Tibial artery (tissue), 4 donors: ENCODE measurements around the gene TTC3.

Source experiments
- DNase-seq, 2 donors: peaks; one replicate each; pipeline ENCODE4 v3.0.0-alpha.2; 2019
- H3K27ac ChIP-seq, 2 donors: fragments of 200-600 bp; sonication (generic) in 1 of 2; 1 replicate in 1 of 2; 2 replicates in 1 of 2; pipeline ENCODE4 v1.5.1; 2018 to 2019; ENCODE audit warnings: mild to moderate bottlenecking in 1 of 2
- H3K27me3 ChIP-seq, 2 donors: fragments of 200-600 bp; sonication (generic) in 1 of 2; one replicate each; pipeline versions ENCODE4 v1.5.1 to v1.6.0; 2016 to 2019
- H3K36me3 ChIP-seq, 3 donors: fragments of 200-600 bp; sonication (generic) in 2 of 3; one replicate each; pipeline ENCODE4 v1.5.1; 2016 to 2019; ENCODE audit warnings: mild to moderate bottlenecking in 2 of 3
- H3K4me1 ChIP-seq, 4 donors: fragments of 200-600 bp; sonication (generic) in 2 of 4; 1 replicate in 3 of 4; 2 replicates in 1 of 4; pipeline ENCODE4 v1.5.1; 2016 to 2019
- H3K4me3 ChIP-seq, 2 donors: fragments of 200-600 bp; sonication (generic) in 1 of 2; 1 replicate in 1 of 2; 2 replicates in 1 of 2; pipeline ENCODE4 v1.5.1; 2018 to 2019; ENCODE audit warnings: mild to moderate bottlenecking in 2 of 2
- H3K9me3 ChIP-seq, 3 donors: fragments of 200-600 bp; sonication (generic) in 1 of 3; one replicate each; pipeline ENCODE4 v1.5.1; 2016 to 2019
- CTCF ChIP-seq, 2 experiments: fragments of 200-600 bp in 1 of 2; fragments of 450-650 bp in 1 of 2; IDR thresholded peaks; one replicate each; pipeline ENCODE4 v1.5.1; 2017 to 2019; ENCODE audit warnings: antibody characterized with exemption in 2 of 2, mild to moderate bottlenecking in 1 of 2, moderate library complexity in 1 of 2
- intact Hi-C: fragments of 100-400 bp; cut with DNase I; formaldehyde crosslinking; loops from one replicate; pipeline ENCODE4 v1.15.0; 2023; ENCODE audit warnings: low total_unique reads

TTC3 gene

GRCh38 chr21:37061926-37062592 lies 11.0 kb upstream of the TTC3 start:
- no peak for DNase-seq
- Histone ChIP-seq H3K4me1 (peaks cover 0 to 6% (median 0%) of the 10 kb centered on the region in 4 donors), H3K4me3 (no peak overlapping the region), H3K27me3 (no peaks in the 10 kb centered on the region), H3K36me3 (peaks cover 0 to 14% (median 9%) of the 10 kb centered on the region in 3 donors), H3K9me3 (no peaks in the 10 kb centered on the region), H3K27ac (no peak overlapping the region)
- intact Hi-C loops = no loop called here
- no peak for TF ChIP-seq CTCF (IDR thresholded peaks at IDR 0.05)

GRCh38 chr21:37062593-37062935 lies 10.5 kb upstream of the TTC3 start:
- H3K36me3 ChIP-seq = peaks cover 0 to 19% (median 14%) of the 10 kb centered on the region in 3 donors
- no peak overlapping the region for H3K4me3 ChIP-seq
- no peaks in the 10 kb centered on the region for H3K9me3 ChIP-seq
- no peak for DNase-seq
- H3K4me1 ChIP-seq = peaks cover 0 to 6% (median 0%) of the 10 kb centered on the region in 4 donors
- no peaks in the 10 kb centered on the region for H3K27me3 ChIP-seq
- H3K27ac ChIP-seq = no peak overlapping the region
- intact Hi-C loops = no loop called here
- TF ChIP-seq CTCF (IDR thresholded peaks at IDR 0.05) = no peak

- peaks cover 0 to 6% (median 0%) of the 10 kb centered on the region in 4 donors for H3K4me1 ChIP-seq
- no peaks in the 10 kb centered on the region for H3K9me3 ChIP-seq
- H3K36me3 ChIP-seq = peaks cover 1 to 21% (median 19%) of the 10 kb centered on the region in 3 donors
- intact Hi-C loops = no loop called here
- no peak for TF ChIP-seq CTCF (IDR thresholded peaks at IDR 0.05)
- no peaks in the 10 kb centered on the region for H3K27me3 ChIP-seq
- H3K4me3 ChIP-seq = no peak overlapping the region
- DNase-seq = no peak
- H3K27ac ChIP-seq = no peak overlapping the region
These were observed 9.6 kb upstream of the TTC3 start for GRCh38 chr21:37063433-37063832.

- Histone ChIP-seq H3K36me3 (peaks cover 7 to 29% (median 19%) of the 10 kb centered on the region in 3 donors), H3K9me3 (no peaks in the 10 kb centered on the region), H3K4me1 (peaks cover 0 to 6% (median 0%) of the 10 kb centered on the region in 4 donors), H3K4me3 (no peak overlapping the region), H3K27ac (no peak overlapping the region), H3K27me3 (no peaks in the 10 kb centered on the region)
- intact Hi-C loops = no loop called here
- TF ChIP-seq CTCF (IDR thresholded peaks at IDR 0.05) = no peak
- no peak for DNase-seq
These were observed 8.2 kb upstream of the TTC3 start for GRCh38 chr21:37064841-37065240.

- peaks cover 0 to 3% (median 1%) of the 10 kb centered on the region in 4 donors for H3K4me1 ChIP-seq
- H3K4me3 ChIP-seq = no peak overlapping the region
- TF ChIP-seq CTCF (IDR thresholded peaks at IDR 0.05) = no peak
- intact Hi-C loops = no loop called here
- peaks cover 7 to 29% (median 19%) of the 10 kb centered on the region in 3 donors for H3K36me3 ChIP-seq
- H3K9me3 ChIP-seq = no peaks in the 10 kb centered on the region
- no peaks in the 10 kb centered on the region for H3K27me3 ChIP-seq
- DNase-seq = no peak
- H3K27ac ChIP-seq = no peak overlapping the region
These were observed 7.4 kb upstream of the TTC3 start for GRCh38 chr21:37065561-37066177.
